K562 (cell line): ENCODE data around the gene IQGAP3. TPM values are rescaled to one million over a fixed set of nuclear protein-coding genes. Genes with fewer than 3 reads are reported as not detected.
A peak's percentile ranks its signal among the peaks of the same experiment; 100 is the strongest.

Source experiments
- BMI1 ChIP-seq: fragments of 150-350 bp; IDR thresholded peaks from 2 replicates; pipeline ENCODE4 v1.6.1; 2014; ENCODE audit warnings: low read length
- HDAC1 ChIP-seq, 2 experiments: fragments of 450-650 bp; IDR thresholded peaks; 2 replicates each; pipeline ENCODE4 v1.6.1; 2016 to 2017; ENCODE audit warnings: inconsistent platforms in 1 of 2, mild to moderate bottlenecking in 1 of 2, moderate library complexity in 1 of 2
- KHSRP ChIP-seq: fragments of 450-650 bp; IDR thresholded peaks from 2 replicates; pipeline ENCODE4 v1.6.1; 2017
- MIER1 ChIP-seq: fragments of 450-650 bp; IDR thresholded peaks from 2 replicates; pipeline ENCODE4 v1.6.1; 2016; ENCODE audit warnings: antibody characterized with exemption, mild to moderate bottlenecking, low read depth
- PRDM10 ChIP-seq: fragments of 450-650 bp; IDR thresholded peaks from 2 replicates; pipeline ENCODE4 v1.6.1; 2018; ENCODE audit not compliant: partially characterized antibody
- RERE ChIP-seq: sonication (generic); formaldehyde crosslinking; IDR thresholded peaks from 2 replicates; pipeline ENCODE4 v1.8.0; 2023; ENCODE audit warnings: missing genetic modification reagents, mild to moderate bottlenecking, borderline replicate concordance
- SAP30 ChIP-seq: fragments of 200-600 bp; sonication (generic); IDR thresholded peaks from 2 replicates; pipeline ENCODE4 v1.6.1; 2012; ENCODE audit warnings: borderline replicate concordance, low read depth, mild to moderate bottlenecking, moderate library complexity, low read length, control low read depth, inconsistent platforms; ENCODE audit not compliant: insufficient read depth, poor library complexity, severe bottlenecking
- SMARCC2 ChIP-seq: fragments of 450-650 bp; IDR thresholded peaks from 2 replicates; pipeline ENCODE4 v1.6.1; 2017; ENCODE audit warnings: antibody characterized with exemption, moderate library complexity, mild to moderate bottlenecking, low read depth
- TFAP4 ChIP-seq: sonication (generic); formaldehyde crosslinking; IDR thresholded peaks from 2 replicates; pipeline ENCODE4 v1.8.0; 2022; ENCODE audit warnings: missing genetic modification reagents, mild to moderate bottlenecking, moderate library complexity, borderline replicate concordance
- ZHX1 ChIP-seq: fragments of 150-350 bp; conservative IDR thresholded peaks from 2 replicates; pipeline ENCODE4 v1.6.1; 2014; ENCODE audit warnings: low read length
- polyA plus RNA-seq, 8 experiments: library from polyadenylated mRNA; depleted of rRNA in 4 of 8; stranded (reverse) in 5 of 8; unstranded in 3 of 8; fragments of >200 nt; fragmentation: Nextera tagmentation in 2 of 8; fragmentation: Illumina TruSeq in 1 of 8; extraction: Ambion mirVana in 2 of 8; extraction: Trizol in 1 of 8; gene quantifications; 2 replicates each; pipeline versions ENCODE4 v1.2.1 to v1.2.3, GENCODE V29; 2011 to 2014; ENCODE audit warnings: inconsistent platforms in 1 of 8, missing spikeins in 1 of 8
- total RNA-seq, 7 experiments: library from RNA; depleted of rRNA in 6 of 7; stranded (reverse); fragments of >200 nt in 6 of 7; fragmentation: Illumina TruSeq in 2 of 7; extraction: Trizol in 2 of 7; gene quantifications; 2 replicates each; pipeline versions ENCODE4 v1.2.1 to v1.2.3, GENCODE V29; 2011 to 2021; ENCODE audit warnings: low replicate concordance in 1 of 7
- TF ChIP-seq, protein P1 (sequence below): fragments of 450-650 bp; formaldehyde crosslinking; IDR thresholded peaks from 2 replicates; pipeline ENCODE4 v1.4.0; 2022; ENCODE audit warnings: missing genetic modification characterization

IQGAP3 gene
- total and polyA plus RNA-seq, 9 of the 15 experiments (the other 6 are each of a cell fraction or from before 2014, with no cell fraction given): 1.4 to 16.6 (median 11.9) TPM

GRCh38 chr1:156489166-156489934 is 83.0 kb downstream of the IQGAP3 start (continued):
- TF ChIP-seq ZHX1 (no peak), TFAP4 (CRISPR knock-in tag) (peak; percentile 85; the same call in 1 of the 2 replicates), RERE (CRISPR knock-in tag) (0 out of 2 replicates have a peak, but pooled peaks have one; percentile 46), BMI1 (no peak), HDAC1 (IDR thresholded peaks at IDR 0.05) (peak in 1 of 2 experiments; percentile 73; a peak in 2 of 4 replicates), PRDM10 (no peak), KHSRP (no peak), MIER1 (no peak), SAP30 (peak; percentile 45), SMARCC2 (no peak)
- TF ChIP-seq, protein P1, sequence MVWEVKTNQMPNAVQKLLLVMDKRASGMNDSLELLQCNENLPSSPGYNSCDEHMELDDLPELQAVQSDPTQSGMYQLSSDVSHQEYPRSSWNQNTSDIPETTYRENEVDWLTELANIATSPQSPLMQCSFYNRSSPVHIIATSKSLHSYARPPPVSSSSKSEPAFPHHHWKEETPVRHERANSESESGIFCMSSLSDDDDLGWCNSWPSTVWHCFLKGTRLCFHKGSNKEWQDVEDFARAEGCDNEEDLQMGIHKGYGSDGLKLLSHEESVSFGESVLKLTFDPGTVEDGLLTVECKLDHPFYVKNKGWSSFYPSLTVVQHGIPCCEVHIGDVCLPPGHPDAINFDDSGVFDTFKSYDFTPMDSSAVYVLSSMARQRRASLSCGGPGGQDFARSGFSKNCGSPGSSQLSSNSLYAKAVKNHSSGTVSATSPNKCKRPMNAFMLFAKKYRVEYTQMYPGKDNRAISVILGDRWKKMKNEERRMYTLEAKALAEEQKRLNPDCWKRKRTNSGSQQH (CRISPR knock-in tag): 0 out of 2 replicates have a peak, but pooled peaks have one; percentile 23
